Measurements from ENCODE around the gene PAM. TPM values are rescaled to one million over a fixed set of nuclear protein-coding genes. Genes with fewer than 3 reads are reported as not detected.
A peak's percentile ranks its signal among the peaks of the same experiment; 100 is the strongest.

The PAM gene
- total RNA-seq, 1 experiment from 2014 or later, result 400 TPM

DNA sequence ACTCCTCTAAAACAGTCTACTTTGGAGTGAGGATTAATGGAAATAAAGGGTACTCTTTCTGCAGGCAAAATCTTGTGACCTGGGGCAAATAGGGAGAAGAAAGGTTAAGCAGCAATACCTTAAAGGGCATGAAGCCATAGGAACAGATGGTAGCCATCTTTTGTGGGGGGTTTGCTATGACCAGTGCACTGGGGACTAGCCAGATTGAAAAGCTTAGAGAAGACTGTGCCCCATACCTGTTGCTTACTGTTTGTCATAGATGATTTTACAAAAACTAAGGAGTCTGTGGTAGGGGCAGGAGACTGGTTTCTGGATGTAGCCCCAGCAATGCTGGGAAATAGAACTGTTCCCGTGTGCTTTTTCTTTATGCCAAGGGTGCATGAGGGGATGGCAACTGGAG is 58.6 kb downstream of the PAM start:
- DNase-seq (ENCODE audit: low read depth), result no peak

DNA sequence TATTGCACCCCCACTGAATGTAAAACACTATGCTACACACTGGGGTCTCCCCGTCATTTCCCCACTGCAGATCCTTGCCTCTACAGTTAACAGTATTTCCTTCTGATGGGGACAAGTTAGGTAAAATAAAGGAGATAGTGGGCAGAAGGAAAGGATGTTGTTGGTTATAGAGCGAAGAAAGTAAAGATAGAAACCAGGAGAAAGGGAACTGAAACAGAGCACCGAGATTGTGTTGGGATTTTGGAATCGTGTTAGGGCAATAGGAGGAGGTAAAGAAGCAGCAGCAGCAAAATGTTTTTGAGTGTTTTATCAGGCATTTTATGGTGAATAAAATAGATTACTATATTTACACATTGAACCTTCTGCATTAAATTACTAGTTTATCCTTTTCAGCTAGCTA is 60.0 kb downstream of the PAM start:
- DNase-seq (ENCODE audit: low read depth), result no peak

DNA sequence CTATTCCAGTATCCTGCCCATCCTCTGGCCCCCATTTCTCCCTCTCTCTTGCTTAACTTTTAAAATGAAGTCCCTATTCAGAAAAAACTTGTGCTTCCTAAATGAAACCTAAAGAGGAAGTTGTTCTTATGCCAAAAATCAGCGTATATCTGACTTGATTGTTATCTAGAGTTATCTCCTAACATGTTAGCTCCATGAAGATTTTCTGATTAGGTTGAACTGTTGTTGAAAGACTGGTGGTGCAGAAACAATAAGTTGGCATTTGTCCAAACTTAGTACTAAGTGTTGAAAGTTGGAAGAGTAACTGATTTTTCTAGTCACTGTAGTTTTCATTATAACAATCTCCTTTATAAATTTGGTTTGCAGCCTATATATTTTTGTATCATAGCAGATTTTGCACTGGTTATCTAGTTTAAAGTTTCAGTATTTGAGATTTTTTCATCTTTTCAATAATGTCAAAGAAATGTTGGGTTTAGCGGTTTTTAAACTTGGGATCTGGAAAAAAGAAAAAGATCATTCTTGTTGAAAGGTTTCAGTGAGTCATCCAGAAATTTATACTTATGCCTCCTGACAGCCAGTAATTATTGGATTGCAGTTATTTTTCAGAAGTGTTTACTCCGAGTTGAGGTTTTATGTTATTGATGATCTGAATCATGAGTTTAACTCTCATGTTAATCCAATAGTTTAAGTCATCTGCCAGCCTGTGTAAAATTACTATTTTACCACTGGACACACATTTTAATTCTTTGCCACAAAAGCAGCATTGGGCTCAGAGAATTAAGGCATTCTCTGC is 60.6 kb downstream of the PAM start:
- DNase-seq (ENCODE audit: low read depth), result no peak

DNA sequence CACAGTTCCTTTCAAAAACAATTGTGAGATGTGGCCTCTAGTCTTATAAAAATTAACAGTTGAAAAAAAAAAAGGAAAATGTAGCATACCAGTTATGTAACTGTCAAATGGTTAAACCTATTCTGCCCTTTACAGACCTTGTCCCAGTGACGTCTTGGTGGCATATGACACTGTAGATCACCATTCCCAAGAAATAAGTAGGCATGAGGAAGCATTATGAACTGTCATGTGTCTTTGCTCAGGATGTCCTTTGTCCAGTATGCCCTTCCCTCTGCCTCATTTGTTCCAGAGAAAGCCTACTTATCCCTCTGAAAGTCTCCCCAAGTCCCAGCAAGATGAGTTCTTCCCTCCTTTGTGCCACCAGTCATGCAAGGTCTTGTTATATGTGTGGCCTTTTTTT is 63.2 kb downstream of the PAM start:
- DNase-seq (ENCODE audit: low read depth), result no peak

DNA sequence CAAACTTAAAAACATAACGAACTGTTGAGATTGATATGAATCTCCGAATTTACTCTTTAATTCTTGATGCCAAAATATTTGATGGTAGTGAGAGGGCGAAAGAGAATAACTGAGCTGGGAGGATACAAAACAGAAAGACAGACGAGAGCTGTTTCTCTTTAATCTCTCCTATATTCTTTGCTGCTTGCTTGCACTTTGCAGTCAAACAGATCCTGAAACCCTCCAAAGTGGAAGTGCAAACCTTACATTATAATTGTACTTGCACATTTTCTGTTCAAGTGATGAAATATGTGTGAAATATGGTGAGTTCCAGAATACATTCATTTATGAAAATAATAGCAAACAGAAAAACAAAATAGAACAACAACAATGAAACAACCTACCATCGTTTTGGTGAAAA is 63.8 kb downstream of the PAM start:
- DNase-seq (ENCODE audit: low read depth), result no peak

DNA sequence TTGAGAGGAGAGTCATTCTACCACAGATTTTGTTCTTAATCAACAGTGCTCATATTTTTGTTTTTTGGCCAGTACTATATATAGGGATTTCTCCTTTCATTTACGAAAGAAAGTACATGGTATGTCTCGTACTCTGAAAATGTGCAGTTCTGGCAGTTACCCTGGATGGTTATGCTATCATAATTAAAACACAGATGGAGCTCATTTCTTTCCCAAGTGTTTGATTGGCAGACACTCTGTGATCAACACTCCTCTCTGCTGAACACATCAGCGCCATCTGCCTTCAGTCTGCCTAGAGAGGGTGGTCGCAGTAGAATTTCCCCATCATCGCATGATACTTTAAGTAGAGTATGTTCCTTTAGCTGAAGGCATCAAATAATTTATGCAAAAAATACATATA is 64.5 kb downstream of the PAM start:
- no peak for DNase-seq (ENCODE audit: low read depth)

DNA sequence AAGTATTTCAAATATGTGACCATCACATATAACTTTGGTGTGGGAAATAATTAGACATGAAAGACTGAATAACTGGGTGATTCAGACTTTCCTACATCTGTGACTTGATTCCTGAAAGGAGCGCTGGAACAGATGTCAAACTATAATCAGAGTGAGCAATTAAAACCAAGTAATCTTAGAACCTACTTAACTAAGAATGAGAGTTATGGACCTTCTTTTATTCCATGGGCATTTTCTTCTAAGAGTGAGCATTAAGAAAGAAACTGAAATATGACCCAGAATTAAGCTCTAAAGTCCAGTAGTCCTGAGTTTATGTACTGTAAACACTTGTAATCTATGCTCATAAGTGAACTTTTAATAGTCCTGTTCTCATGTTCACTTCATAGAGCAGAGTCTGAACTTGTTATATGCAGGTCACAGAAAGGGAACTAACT is 68.4 kb downstream of the PAM start:
- peak; percentile 83 for DNase-seq (ENCODE audit: low read depth)

DNA sequence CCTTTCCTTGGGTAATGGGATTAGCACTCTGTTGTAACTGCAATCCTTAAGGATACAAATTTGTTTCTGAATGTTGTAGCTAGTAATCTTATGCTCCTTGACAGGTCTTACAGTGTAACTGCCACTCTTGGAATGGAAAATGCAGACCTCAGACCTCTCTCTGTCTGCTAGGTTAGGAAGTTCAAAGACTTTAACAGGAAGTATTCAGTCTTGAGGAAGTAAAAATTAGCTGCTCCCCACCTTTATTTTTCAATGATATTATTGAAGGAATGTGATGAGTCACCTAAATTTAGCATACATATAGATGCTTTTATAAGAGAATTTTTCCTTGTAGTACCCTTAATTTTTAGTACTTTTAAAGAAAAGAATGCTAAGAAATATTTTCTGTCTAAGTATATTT is 71.5 kb downstream of the PAM start:
- no peak for DNase-seq (ENCODE audit: low read depth)

DNA sequence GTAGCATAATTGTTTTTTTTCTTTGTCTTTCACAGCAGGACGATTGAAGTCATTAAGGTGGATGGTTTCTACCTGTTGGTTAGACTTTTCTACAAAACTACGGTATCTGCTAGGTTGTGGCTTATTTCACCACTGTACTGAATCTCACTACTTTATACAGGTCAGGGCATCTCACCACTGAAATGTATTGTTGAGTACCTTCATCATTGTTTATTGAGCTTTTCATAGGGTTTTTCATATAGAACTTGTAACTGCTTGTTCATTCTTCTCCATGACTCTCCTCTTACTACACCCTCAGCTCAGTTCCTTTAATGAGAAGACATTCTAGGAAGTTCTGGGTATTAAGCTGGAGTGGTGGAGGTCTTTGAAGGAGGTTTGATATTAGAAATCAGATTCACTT is 75.1 kb downstream of the PAM start:
- DNase-seq (ENCODE audit: low read depth), result no peak

DNA sequence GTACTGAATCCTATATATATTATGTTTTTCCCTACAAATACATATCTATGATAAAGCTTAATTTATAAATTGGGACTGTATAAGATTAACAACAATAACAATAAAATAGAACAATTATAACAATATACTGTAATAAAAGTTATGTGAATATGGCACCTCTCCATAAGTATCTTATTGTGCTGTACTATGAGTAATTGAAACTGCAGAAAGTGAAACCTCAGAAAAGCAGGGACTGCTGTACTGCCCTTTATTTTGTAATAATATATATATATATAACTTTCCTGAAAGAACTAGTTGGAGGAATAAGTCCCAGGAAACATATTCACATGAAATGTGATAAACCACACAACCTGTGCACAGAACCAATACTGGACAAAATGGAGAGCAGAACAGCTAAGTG is 77.3 kb downstream of the PAM start:
- no peak for DNase-seq (ENCODE audit: low read depth)

DNA sequence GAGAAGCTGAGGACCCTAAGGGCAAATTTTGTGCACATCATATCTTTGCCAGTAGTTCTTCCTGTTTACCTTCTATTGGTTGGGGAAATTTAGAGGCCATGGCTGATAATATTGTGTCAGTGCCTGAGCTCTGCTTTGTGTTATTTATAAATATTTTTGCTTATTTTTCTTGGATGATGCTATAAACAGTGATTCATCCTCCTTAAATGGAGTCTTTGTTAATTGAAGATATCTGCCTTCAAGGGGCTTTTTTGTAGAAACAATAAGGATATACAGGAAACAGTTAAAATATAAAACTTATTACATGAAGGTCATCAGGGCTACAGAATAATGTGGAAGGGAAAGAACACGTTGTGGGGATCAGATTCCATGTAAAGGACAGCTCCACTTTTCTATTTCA is 78.0 kb downstream of the PAM start:
- no peak for DNase-seq (ENCODE audit: low read depth)

DNA sequence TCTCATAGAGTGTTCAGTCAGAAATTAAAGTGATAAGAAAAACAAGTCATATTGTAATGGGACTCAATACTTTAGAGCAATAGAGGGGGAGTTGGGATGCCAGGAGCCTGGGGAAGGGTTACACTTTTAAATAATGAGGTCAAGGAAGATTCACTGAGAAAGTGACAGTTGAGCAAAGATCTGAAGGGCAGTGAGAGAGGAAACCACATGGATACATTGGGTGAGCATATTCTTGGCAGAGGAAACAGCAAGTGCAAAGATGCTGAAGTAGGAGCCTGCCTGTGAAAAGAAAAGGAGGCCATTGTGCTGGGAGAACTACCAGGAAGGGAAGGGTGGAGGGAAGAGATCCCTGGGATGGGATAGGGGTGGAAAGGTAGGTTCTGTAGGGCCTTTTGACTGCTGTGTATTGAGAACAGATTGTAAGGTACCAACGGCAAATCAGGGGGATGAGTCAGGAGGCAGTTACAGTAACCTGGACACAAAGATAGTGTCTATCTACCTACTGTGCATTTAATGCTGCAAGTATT is 79.4 kb downstream of the PAM start:
- no peak for DNase-seq (ENCODE audit: low read depth)

DNA sequence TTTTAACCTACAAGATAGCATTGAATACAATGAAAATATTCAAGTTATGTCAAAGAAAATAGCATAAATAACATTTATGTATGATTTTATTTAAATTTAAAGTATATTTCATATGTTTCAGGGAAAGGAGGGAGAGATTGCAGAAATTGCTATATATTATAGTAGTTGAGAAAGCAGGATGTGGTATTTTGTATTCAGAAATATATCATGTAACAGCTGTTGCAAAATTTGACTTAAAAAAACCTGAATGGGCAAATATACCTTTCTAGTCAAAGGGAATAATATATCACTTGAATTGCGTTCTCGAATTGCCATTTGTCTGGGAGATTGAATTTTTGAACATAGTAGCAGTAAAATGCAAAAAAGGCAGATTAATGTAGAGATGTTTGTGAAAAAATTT is 80.6 kb downstream of the PAM start:
- no peak for DNase-seq (ENCODE audit: low read depth)

DNA sequence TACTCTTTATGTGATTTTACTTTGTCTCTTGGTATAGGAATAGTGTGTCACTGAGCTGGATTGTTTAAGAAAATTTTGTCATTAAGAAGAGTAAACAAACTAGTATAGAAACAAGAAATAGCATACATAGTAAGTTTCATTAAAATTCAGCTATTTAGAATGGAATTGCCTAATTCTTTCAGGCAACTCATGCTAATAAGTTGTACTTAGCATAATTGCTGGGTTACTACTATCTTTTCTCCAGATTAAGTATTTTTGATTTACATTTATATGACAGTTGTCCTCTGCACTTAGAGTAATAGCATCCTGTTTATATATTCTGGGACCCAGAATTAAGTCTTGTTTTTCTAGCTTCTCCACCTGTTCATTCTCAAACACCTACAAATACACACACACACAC is 85.9 kb downstream of the PAM start:
- no peak for DNase-seq (ENCODE audit: low read depth)

DNA sequence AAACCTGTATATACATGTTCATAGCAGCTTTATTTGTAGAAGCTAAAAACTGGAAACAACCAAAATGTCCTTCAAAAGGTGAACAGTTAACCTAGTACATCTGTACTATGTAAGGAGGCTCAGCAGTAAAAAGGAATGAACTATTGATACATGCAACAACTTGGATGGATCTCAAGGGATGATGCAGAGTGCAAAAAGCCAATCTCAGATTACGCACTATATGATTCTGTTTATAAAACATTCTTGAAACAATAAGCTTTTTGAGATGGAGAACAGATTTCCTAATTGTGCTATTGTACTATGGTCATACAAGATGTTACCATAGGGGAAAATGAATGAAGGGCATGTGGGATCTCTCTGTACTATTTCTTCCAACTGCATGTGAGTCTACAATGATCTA is 88.9 kb downstream of the PAM start:
- no peak for DNase-seq (ENCODE audit: low read depth)

DNA sequence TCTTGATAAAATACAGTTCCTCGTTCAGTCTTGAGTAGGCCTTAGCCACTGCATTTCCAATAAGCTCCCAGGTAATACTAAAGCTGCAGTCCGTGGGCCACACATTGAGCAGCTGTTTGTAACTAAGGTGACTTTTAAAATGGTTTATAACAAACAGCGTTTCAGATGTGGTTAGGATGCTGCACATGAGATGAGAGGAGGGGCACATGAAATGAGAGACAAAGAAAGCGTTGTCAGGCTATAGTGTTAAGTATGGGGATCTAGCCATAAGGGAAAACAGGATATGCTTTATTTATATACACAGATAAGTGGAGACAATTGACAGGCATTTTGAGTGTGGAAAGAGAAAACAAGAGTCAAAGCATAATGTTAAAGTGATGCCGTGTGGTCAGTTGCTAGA is 89.9 kb downstream of the PAM start:
- no peak for DNase-seq (ENCODE audit: low read depth)

DNA sequence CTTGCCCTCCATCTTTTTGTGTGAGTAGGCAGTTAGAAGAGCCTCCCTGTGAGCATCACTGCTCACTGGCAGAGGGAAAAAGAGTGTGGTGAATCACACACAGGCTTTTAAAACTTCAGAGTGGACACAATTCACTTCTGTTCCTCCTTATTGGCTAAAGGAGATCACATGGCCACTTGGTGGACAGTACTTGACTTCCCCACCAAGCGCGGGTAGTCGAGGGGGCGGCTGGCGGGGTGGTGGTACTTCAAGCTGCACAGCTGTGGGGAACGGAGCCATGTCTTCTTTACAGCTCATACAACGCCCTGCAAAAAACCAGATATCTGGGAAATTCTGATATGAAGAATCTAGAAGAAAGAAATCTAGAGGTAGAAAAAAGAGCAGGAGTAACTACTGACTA is 95.4 kb downstream of the PAM start:
- DNase-seq (ENCODE audit: low read depth), result no peak

DNA sequence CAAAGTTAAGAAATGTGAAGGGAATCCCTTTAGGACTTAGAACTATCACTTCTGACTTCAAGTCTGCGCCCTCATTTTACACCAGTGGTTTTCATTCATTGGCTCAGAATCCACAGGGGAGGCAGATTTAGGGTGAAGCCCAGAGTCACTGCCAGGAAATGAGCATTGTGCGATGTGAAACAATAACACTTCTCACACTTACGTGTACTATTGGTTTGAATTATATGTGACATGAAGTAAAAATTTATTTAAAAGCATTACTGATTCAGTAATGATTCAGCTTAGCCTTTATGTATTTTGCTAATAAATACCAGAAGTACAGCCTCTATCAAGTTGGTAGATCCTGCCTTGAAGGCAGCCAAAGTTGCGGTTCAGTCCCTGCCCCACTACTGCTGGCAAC is 98.6 kb downstream of the PAM start:
- DNase-seq (ENCODE audit: low read depth), result no peak

DNA sequence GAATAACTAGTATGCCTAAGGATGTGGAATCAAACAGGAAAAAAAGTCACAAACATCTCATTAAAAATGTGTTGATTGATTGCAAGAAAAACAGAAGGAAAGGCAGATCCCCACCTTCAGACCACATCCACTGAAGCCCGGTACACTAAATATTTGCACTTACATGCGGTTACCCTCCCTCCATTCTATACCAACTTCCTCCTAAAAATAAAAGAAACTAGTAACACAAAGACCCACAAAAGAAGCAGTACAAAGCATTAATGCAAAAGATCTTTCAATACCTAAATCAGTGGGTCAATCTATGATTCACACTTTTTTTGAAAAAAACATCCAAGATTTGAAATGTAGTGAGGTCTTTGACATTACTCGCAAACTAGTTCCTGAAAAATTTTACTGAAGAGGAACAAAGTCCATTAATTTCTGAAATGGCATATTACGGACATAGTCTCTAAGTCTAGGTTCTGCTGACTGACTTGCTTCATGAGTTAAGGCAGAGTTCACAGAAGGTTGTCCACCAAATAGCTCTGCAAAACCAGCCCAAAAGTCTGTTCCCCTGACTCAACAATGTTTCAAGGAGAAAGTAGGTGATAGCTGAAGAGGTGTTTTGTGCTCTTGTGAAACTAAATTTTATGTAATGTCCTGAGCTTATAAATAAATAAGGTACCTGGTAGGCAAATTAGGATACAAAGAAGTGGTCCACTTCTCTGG is 100.7 kb downstream of the PAM start:
- peak; percentile 22 for DNase-seq (ENCODE audit: low read depth)

DNA sequence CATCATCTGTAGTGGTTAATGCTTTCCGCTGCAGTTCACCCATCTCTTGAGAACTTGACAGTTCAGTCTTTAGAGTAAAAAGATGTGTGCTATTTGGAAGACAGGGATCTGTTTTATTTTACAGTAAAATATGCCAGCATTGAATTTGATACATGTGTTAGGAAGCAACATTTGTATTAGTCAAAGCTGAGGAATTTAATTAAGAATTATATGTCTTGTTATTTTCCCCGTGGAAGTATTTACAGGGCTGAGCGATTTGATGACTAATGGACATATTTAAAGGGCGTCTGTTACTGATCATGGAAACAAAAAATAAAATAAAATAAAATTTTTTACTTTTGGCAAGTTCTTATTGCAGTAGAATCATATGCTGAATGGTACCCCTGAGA is 101.3 kb downstream of the PAM start:
- peak; percentile 77 for DNase-seq (ENCODE audit: low read depth)

DNA sequence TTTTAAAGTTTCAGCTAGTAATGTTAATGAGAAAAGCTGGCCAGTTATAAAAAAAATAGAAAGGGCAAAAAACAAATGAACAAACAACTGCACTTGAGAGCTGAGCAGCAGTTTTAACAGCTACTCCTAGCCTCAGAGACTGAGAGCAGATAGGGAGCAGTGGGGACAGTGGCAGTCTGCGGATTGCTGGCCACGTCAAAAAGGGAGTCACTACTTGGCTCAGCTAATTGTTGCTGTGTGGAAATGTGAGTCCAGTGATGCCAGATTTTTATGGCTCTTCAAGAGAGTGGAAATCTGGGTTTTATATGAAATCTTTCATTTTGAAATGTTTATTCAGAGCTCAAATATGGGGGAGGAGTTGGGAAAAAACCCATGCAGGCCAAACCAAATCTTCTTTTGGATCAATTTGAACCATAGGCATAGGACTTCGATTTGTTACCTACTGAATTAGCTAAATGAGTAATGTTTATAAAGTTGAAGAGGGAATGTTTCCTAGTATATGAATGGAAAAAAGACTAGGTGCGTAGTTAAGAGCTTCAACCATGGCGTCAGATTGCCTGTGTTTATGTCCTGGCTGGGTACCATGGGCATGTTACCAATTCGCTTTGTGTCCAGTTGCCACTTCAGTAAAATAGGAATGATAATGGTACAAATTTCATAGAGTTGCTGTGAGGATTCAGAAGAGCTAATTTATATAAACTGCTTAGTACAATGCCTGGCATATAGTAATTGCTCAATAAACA is 102.1 kb downstream of the PAM start:
- no peak for DNase-seq (ENCODE audit: low read depth)

DNA sequence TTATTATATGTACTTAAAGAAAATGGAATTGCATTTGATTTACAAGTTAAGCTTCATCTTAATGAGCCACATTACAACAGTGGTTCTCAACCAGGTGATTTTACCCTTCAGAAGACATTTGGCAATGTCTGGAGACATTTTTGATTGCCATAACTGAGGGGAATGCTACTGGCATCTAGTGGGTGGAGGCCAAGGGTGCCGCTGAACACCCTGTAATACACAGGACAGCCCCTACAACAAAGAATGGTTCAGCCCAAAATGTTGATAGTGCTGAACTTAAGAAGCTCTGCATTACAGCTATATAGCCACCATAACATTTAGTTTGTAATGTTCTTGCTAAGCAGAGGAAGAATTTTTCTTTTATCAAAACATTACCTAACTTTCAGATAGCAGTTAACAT is 103.1 kb downstream of the PAM start:
- DNase-seq (ENCODE audit: low read depth), result peak; percentile 39
